Osteocyte (in vitro differentiated cells): ENCODE data around the gene NELFB. TPM values are rescaled to one million over a fixed set of nuclear protein-coding genes. Genes with fewer than 3 reads are reported as not detected.

Experiments
- DNase-seq: peaks from one replicate; pipeline ENCODE4 v3.0.0; 2021; ENCODE audit warnings: mixed read lengths; ENCODE audit not compliant: unreplicated experiment; ENCODE audit errors: extremely low spot score
- H3K27ac Mint-ChIP-seq: one replicate; pipeline ENCODE4 v1.8.0; 2021; ENCODE audit warnings: mild to moderate bottlenecking, mixed read lengths; ENCODE audit not compliant: unreplicated experiment
- H3K27me3 Mint-ChIP-seq: one replicate; pipeline ENCODE4 v1.8.0; 2021; ENCODE audit warnings: mixed read lengths; ENCODE audit not compliant: unreplicated experiment
- H3K36me3 Mint-ChIP-seq: one replicate; pipeline ENCODE4 v1.8.0; 2021; ENCODE audit warnings: mixed read lengths; ENCODE audit not compliant: unreplicated experiment
- H3K4me1 Mint-ChIP-seq: one replicate; pipeline ENCODE4 v1.8.0; 2021; ENCODE audit warnings: mixed read lengths; ENCODE audit not compliant: unreplicated experiment
- H3K4me3 Mint-ChIP-seq: one replicate; pipeline ENCODE4 v1.8.0; 2021; ENCODE audit warnings: mild to moderate bottlenecking, moderate library complexity, mixed read lengths; ENCODE audit not compliant: unreplicated experiment
- H3K9me3 Mint-ChIP-seq: one replicate; pipeline ENCODE4 v1.8.0; 2021; ENCODE audit warnings: mixed read lengths; ENCODE audit not compliant: unreplicated experiment
- CTCF ChIP-seq: fragments of 200-600 bp; sonication (generic); IDR thresholded peaks from 2 replicates; pipeline ENCODE4 v1.5.0; 2021; ENCODE audit warnings: antibody characterized with exemption, mild to moderate bottlenecking, moderate library complexity
- total RNA-seq: library from RNA; stranded (reverse); gene quantifications from 2 replicates; pipeline ENCODE4 v1.2.1, GENCODE V29; 2021

NELFB gene
- total RNA-seq, 1 donor from 2014 or later, result 54.1 TPM

- no peak overlapping the region for H3K4me3 Mint-ChIP-seq
- no peaks in the 10 kb centered on the region for H3K36me3 Mint-ChIP-seq
- H3K9me3 Mint-ChIP-seq, result no peaks in the 10 kb centered on the region
- no peaks in the 10 kb centered on the region for H3K27me3 Mint-ChIP-seq
- DNase-seq, result no peak
- H3K4me1 Mint-ChIP-seq, result peaks cover 9% of the 10 kb centered on the region
- TF ChIP-seq CTCF, result no peak
- H3K27ac Mint-ChIP-seq, result no peak overlapping the region
Observed at GRCh38 chr9:137320555-137321384, 65.6 kb downstream of the NELFB start.

GRCh38 chr9:137321726-137322361 is 66.7 kb downstream of the NELFB start:
- TF ChIP-seq CTCF, result no peak
- no peak overlapping the region for H3K27ac Mint-ChIP-seq
- DNase-seq, result no peak
- H3K4me3 Mint-ChIP-seq, result no peak overlapping the region
- H3K27me3 Mint-ChIP-seq, result no peaks in the 10 kb centered on the region
- peaks cover 9% of the 10 kb centered on the region for H3K4me1 Mint-ChIP-seq
- no peaks in the 10 kb centered on the region for H3K36me3 Mint-ChIP-seq
- no peaks in the 10 kb centered on the region for H3K9me3 Mint-ChIP-seq

Other genes starting within 250 kb of the NELFB start
- 47.6 and 55.1 TPM in 2 replicates for gene ABCA2, start 227.1 kb upstream of the NELFB start, total RNA-seq
- 0.13 TPM in 1 of 2 replicates, not detected in the other for gene FUT7, start 223.2 kb upstream of the NELFB start, total RNA-seq
- gene NPDC1, start 209.2 kb upstream of the NELFB start, total RNA-seq, result 84.4 and 91.0 TPM in 2 replicates
- gene ENTPD2, start 201.3 kb upstream of the NELFB start, total RNA-seq, result 0.46 TPM in 1 of 2 replicates, not detected in the other
- gene SAPCD2, start 184.8 kb upstream of the NELFB start, total RNA-seq, result 3.1 and 3.4 TPM in 2 replicates
- 34.2 and 38.3 TPM in 2 replicates for gene UAP1L1, start 177.8 kb upstream of the NELFB start, total RNA-seq
- 109 and 120 TPM in 2 replicates for gene MAN1B1, start 168.3 kb upstream of the NELFB start, total RNA-seq
- 118 TPM in 2 replicates for gene DPP7, start 140.6 kb upstream of the NELFB start, total RNA-seq
- gene GRIN1, start 116.2 kb upstream of the NELFB start, total RNA-seq, result not detected in 2 replicates
- not detected in 2 replicates for gene LRRC26, start 85.3 kb upstream of the NELFB start, total RNA-seq
- gene TMEM210, start 83.3 kb upstream of the NELFB start, total RNA-seq, result not detected in 2 replicates
- 59.3 and 61.0 TPM in 2 replicates for gene ANAPC2, start 66.8 kb upstream of the NELFB start, total RNA-seq
- 57.4 and 58.1 TPM in 2 replicates for gene SSNA1, start 66.7 kb upstream of the NELFB start, total RNA-seq
- gene TPRN, start 54.6 kb upstream of the NELFB start, total RNA-seq, result 19.8 and 21.7 TPM in 2 replicates
- gene TMEM203, start 49.7 kb upstream of the NELFB start, total RNA-seq, result 40.5 and 41.2 TPM in 2 replicates
- gene NDOR1, start 49.6 kb upstream of the NELFB start, total RNA-seq, result 15.5 and 20.5 TPM in 2 replicates
- 7.2 and 8.0 TPM in 2 replicates for gene RNF208, start 33.1 kb upstream of the NELFB start, total RNA-seq
- 1.5 and 1.7 TPM in 2 replicates for gene CYSRT1, start 30.2 kb upstream of the NELFB start, total RNA-seq
- gene RNF224, start 27.8 kb upstream of the NELFB start, total RNA-seq, result not detected in 2 replicates
- gene SLC34A3, start 24.4 kb upstream of the NELFB start, total RNA-seq, result not detected in 2 replicates
- gene TUBB4B, start 14.0 kb upstream of the NELFB start, total RNA-seq, result 132 and 136 TPM in 2 replicates
- gene STPG3, start 4.0 kb upstream of the NELFB start, total RNA-seq, result 0.50 and 0.78 TPM in 2 replicates
- gene TOR4A, start 22.4 kb downstream of the NELFB start, total RNA-seq, result 1.2 and 1.9 TPM in 2 replicates
- gene NRARP, start 46.9 kb downstream of the NELFB start, total RNA-seq, result 1.8 and 2.1 TPM in 2 replicates
- 20.0 and 21.5 TPM in 2 replicates for gene EXD3, start 167.8 kb downstream of the NELFB start, total RNA-seq
- gene NOXA1, start 168.1 kb downstream of the NELFB start, total RNA-seq, result 1.0 and 1.5 TPM in 2 replicates
- 0.16 and 0.24 TPM in 2 replicates for gene ENTPD8, start 186.0 kb downstream of the NELFB start, total RNA-seq
- 93.1 and 103 TPM in 2 replicates for gene NSMF, start 204.0 kb downstream of the NELFB start, total RNA-seq